Measurements from ENCODE around the gene RIPK3.
A peak's percentile ranks its signal among the peaks of the same experiment; 100 is the strongest.

The RIPK3 gene

DNA sequence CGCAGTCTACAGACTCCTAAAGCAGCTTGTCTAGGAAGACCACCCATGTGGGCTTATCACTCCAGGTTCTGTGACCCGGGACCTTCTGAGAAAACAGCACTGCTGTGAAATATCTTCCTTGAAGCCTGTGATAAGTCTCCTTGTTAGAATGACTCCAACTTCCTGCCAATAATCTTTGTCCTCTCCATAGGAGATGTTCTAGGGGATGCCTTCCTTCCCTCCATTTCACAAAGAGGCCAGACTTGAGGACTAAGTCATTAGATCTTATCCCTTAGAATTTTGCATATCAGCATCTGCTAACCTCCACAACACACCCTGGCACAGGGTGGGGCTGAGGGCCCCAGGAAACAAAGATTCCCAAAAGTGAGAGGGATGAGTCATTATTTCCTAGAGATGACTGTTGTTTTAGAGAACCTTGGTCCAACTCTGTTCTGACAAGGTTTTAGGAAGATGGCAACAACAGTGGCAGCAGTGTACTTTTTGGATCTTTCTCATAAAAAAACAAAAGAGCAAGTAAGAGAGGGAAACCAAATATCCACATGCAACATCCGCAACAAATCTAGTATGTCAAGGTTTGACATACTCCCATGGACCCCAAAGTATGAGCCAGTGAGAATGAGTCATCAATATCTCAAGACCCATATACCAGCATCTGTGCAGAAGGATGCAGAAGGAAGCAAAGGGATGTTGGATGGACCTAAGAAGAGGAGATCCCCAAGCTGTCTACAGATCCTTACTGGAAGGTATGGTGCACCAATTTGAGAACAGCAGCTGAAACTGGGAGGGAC is 22.5 kb downstream of the RIPK3 start:
- no peak for DNase-seq

DNA sequence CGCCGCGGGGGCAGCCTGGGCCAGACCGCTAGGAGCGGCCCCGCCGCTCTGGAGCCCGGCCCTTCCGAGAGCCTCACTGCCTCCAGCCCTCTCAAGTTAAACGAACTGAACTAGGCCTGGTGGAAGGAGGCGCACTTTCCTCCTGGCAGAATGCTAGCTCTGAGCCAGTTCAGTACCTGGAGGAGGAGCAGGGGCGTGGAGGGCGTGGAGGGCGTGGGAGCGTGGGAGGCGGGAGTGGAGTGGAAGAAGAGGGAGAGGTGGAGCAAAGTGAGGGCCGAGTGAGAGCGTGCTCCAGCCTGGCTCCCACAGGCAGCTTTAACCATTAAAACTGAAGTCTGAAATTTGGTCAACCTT is 23.2 kb downstream of the RIPK3 start:
- no peak for DNase-seq

GRCh38 chr14:24315807-24316596 is 23.8 kb downstream of the RIPK3 start:
- DNase-seq = no peak

DNA sequence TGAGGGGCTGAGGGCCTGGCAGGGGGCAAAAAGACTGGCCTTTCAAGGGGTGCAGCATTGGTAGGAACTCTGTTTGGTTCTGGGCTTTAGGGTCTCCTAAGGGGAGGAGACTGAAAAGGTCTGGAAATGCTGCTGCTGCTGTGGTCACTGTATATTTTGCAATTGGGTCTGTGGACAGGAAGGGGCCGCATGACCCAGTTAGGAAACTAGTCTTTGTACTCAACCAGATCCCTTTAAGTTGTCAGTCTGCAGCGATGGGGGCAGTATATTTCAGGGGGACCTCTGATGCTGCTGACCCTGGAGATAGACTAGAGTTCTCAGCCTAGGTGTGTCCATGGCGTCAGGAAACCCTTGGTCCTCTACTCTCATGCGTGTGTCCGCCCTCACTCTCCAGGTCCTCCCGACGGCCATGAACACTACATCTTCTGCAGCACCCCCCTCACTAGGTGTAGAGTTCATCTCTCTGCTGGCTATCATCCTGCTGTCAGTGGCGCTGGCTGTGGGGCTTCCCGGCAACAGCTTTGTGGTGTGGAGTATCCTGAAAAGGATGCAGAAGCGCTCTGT is 24.5 kb downstream of the RIPK3 start:
- DNase-seq = no peak

DNA sequence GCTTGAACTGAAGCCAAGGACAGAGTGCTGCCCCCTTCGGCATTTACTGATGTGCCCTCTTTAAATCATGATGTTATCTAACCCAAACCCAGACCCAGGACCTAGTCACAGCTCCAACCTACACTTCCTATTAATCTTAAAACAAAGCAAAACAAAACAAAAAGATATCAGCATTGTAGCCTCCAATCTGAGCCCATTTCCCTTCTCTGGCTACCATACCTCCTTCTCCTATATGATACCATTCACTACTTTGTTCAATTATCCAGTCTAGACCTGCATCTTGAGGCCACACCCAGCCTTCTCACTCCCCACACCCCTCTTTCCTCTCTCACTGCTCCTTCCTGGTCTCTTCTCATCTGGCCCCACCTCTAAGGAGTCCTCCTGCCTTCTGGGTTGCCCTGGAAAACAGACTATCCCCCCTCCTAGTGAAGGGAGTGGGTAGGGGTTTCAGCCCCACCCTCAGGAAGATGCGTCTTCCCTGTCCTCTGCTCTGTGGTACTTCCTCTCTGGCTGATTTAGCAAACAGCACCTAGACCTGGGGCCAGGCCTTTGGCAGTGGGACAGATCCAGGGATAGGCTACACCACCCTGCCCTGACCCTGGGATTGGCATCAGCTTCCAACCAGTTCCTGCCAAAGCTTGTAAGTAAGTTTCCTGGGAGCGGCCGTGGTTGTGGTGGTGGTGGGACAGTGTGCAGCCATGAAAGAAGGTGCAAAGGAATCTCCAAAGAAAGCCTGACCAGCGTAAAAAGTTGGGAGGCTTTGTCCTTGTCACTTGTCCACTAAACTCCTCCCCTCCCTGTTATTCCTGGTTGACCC is 25.2 kb downstream of the RIPK3 start:
- no peak for DNase-seq

GRCh38 chr14:24313913-24314312 is 25.9 kb downstream of the RIPK3 start:
- no peak for DNase-seq

DNA sequence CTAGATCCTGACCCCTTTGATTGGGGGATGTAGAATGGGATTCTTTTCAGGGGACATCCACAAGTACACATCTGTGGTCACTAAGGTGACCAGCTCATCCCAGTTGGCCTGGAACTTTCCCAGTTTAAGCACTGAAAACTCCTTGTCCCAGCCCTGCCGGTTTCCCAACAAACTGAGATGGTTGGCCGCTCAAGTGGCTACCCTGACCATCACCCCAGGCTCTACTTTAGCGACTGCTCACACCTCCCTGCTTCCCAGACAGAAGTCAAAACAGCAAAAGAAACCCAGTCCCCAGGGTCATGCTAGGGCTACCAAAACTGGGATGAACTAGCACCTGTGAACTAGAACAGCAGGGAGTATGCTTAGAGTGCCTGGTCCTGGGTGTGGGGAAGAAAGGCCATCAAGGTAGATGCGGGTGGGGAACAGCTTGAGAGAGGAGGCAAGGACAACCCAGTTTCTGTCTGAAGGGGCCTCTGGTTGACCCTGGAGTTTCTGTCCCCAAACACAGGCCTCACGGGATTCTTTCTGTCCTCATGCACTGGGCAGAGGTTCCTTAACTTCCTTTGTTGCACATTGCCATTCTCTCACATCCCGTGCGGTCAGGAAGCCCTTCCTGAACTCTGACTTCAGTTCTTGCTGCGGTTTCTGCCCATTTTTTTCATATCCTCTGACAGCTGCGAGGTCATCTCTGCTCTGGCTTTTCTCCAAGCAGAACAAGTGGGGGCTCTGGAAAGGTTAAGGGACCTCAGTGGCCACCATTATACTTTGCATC is 26.9 kb downstream of the RIPK3 start:
- DNase-seq = no peak

DNA sequence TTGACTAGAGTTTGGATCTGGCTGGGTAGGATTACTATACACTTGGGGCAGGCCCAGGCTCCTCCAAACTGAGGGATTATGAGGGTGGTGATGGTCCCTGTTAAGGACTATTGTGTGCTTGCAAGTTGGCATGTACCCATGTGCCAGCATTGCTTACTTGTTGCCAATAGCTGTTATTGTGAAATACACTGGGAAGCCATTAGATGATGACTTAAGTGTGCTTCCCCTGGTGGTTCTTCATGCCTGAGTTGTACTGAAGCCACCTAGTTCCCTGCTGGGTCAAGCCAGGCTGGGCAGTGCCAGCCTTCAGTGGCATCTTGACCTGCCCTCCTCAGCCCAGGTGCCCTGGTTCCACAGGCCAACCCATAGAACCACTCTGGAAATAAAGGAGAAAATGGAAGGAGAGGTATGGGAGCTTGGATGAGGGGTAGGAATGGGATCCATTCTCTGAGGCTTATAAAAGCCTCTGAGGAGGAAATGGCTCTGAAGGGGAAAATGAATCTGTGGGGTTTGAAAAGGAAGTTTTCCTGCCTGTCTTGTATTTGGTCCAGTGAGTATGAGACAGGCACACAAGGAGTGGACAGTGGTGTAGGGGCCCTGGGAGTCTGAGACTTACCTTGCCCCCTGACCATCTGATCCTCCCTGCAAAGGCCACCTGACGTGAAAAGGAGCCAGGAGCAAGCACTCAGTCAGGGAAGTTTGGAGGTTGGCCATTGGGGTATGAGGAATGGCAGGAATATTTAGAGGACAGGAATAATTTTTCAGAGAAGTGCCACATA is 27.8 kb downstream of the RIPK3 start:
- DNase-seq = no peak

- peak; percentile 45 to 60 for DNase-seq
These were observed 28.9 kb downstream of the RIPK3 start, which contains the start of gene LTB4R for GRCh38 chr14:24310646-24311604. Gene LTB4R (plus strand): TSS chr14:24311502. CDS start chr14:24315652, 4,150 bp downstream.

GRCh38 chr14:24310265-24310645 is 29.5 kb downstream of the RIPK3 start:
- DNase-seq = no peak

- DNase-seq = no peak
These were observed 30.1 kb downstream of the RIPK3 start, which contains the start of gene LTB4R2 for GRCh38 chr14:24309538-24310264. Gene LTB4R2 (plus strand): TSS chr14:24310140. CDS start chr14:24310665, 525 bp downstream.

GRCh38 chr14:24308342-24309124 is 31.3 kb downstream of the RIPK3 start:
- no peak for DNase-seq

DNA sequence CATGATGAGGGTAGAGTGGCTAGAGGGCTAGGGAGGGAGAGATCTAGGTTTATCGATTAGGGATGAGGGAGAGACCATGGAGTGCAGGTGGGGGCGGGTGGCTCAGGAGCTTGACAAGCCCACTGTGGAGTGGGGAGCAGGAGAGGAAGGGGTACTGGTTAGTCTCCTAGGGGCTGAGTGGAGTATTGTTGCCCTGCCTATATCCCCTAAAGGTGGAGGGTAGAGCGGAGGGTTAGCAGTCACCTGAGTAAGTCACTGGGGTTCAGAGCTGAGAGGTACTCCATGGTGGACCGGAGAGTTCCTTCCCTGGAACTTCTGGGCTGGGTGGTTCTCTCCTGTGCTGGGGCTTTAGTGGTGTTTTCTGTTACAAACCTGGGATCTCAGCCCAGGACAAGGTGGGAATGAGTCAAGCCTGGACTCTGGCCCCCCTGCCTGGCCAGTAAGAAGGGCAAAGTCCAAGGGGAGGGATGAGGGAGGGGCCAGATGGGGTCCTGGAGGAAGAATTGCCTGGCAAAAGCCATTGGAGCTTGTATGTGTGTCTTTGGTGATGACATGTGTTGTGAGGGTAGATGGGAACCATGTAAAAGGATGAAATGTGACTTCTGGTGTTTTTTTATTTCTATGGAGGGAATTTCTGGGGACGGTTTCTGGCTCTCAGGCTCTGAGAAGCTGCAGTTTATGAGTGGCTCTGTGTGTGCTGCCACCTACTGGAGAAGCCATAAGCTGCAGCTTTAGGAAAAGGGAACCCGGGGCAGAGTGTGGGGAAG is 32.0 kb downstream of the RIPK3 start, which contains the start of gene CIDEB:
Gene CIDEB (minus strand): TSS at position 403 of the 767 bp plus-strand sequence. CDS start 119 bp downstream, at position 284.
- peak; percentile 54 to 65 for DNase-seq

DNA sequence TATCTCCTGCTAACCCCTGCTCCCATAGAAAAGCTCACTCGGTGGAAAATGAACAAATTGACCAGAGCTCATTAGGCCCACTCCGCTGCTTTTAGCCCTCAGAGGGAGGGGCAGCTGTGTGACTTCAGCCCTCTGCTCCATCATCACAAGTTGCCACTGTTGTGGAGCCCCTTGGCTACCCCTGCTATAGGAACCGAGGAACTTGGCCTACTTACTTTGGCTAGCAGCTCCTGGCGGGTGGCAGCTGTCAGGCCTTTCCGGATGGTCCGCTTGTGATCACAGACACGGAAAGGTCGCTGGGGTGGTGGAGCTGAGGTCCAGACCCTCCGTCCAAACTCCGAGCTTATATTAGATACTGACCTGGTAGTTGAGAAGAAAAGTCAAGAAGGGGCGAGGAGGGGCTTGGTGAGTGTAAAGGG is 32.6 kb downstream of the RIPK3 start:
- no peak for DNase-seq

DNA sequence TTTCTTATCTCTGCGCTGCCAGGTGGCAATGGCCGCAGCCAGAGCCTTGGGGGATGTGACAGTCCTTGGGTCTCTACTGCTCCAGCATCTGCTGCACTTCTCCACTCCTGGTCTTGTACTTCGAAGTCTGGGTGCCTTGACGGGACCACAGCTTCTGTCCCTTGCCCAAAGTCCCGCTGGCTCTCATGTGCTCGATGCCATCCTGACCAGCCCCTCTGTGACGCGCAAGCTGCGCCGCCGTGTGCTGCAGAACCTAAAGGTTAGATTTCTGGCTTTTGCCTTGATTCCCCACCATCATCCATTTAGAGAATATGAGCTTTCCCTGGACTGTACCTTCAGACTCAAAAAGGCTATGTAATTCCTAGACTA is 35.8 kb downstream of the RIPK3 start:
- no peak for DNase-seq

DNA sequence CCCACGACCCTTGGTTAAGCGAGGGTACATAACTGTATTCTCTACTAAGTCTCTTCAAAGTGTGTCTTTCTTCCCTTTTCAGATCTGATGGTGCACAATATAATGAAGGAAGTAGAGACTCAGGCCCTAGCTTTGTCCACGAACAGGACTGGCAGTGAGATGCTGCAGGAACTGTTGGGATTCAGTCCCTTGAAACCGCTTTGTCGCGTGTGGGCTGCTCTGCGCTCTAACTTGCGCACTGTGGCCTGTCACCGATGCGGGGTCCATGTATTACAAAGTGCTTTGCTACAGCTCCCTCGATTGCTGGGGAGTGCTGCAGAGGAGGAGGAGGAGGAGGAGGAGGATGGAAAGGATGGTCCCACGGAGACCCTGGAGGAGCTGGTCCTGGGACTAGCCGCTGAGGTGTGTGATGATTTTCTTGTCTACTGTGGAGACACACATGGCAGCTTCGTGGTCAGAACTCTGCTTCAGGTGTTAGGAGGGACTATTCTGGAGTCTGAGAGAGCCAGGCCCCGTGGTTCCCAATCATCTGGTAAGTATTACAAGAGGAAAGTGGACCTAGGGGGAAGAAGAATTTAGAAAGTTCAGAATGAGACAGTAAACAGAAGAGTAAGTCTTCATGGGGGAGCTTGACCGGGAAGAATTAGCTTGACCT is 39.3 kb downstream of the RIPK3 start:
- no peak for DNase-seq
